KMS-11 (cell line): ENCODE results near the gene UBASH3B.

Experiments
- H2AFZ ChIP-seq: fragments of 200-600 bp; sonication (generic); 2 replicates; pipeline ENCODE4 v1.6.1; 2016; ENCODE audit warnings: antibody characterized with exemption, mixed run types, low read depth
- H3K27ac ChIP-seq: fragments of 200-600 bp; sonication (generic); 2 replicates; pipeline ENCODE4 v1.6.1; 2016; ENCODE audit warnings: mild to moderate bottlenecking, mixed run types
- H3K27me3 ChIP-seq: fragments of 200-600 bp; sonication (generic); 2 replicates; pipeline ENCODE4 v1.6.1; 2017; ENCODE audit warnings: mild to moderate bottlenecking, low read depth, mixed run types, moderate library complexity; ENCODE audit not compliant: insufficient read depth
- H3K36me3 ChIP-seq: fragments of 200-600 bp; sonication (generic); 2 replicates; pipeline ENCODE4 v1.6.1; 2017; ENCODE audit warnings: mild to moderate bottlenecking, mixed run types; ENCODE audit not compliant: insufficient read depth
- H3K4me1 ChIP-seq: fragments of 200-600 bp; sonication (generic); 2 replicates; pipeline ENCODE4 v1.6.1; 2016; ENCODE audit warnings: mild to moderate bottlenecking, low read depth, mixed run types; ENCODE audit not compliant: poor library complexity, severe bottlenecking
- H3K4me2 ChIP-seq: fragments of 200-600 bp; sonication (generic); 2 replicates; pipeline ENCODE4 v1.7.0; 2016; ENCODE audit warnings: mild to moderate bottlenecking, mixed run types
- H3K4me3 ChIP-seq: fragments of 200-600 bp; sonication (generic); IDR thresholded peaks from 2 replicates; pipeline ENCODE4 v1.6.1; 2017; ENCODE audit warnings: low read depth, low read length, mixed read lengths; ENCODE audit not compliant: insufficient read depth
- H3K79me2 ChIP-seq: fragments of 200-600 bp; sonication (generic); 2 replicates; pipeline ENCODE4 v1.6.1; 2016; ENCODE audit warnings: low read depth, mixed run types; ENCODE audit not compliant: insufficient read depth
- H3K9ac ChIP-seq: fragments of 200-600 bp; sonication (generic); 2 replicates; pipeline ENCODE4 v1.6.1; 2016; ENCODE audit warnings: mild to moderate bottlenecking, mixed run types
- H4K20me1 ChIP-seq: fragments of 200-600 bp; sonication (generic); 2 replicates; pipeline ENCODE4 v1.6.1; 2016; ENCODE audit warnings: mild to moderate bottlenecking, mixed run types; ENCODE audit not compliant: insufficient read depth
- TF ChIP-seq, protein P1 (sequence below): fragments of 200-600 bp; sonication (generic); conservative IDR thresholded peaks from 2 replicates; pipeline ENCODE4 v1.6.1; 2017; ENCODE audit warnings: low read depth, mild to moderate bottlenecking, antibody characterized with exemption, low read length, moderate library complexity, mixed read lengths

UBASH3B gene

DNA sequence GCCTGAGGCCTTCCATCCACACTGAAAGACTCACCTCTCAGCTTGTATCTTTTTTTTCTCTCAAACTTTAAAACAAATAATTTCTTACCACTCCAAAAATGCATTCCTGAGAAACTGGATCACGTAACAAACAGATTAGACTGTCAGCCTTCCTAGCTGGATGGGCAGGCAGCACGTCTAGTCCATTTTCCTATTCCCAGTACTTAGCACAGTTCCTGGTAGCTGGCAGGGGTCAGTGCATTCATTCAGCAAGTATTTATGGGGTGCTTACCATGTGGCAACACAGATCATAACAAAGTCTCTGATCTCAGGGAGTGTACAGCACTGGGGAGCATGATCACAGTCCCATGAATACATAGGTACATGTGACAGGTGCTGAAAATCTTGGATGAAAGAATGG lies 89.6 kb downstream of the UBASH3B start:
- H3K4me2 ChIP-seq: no peak overlapping the region
- H3K27ac ChIP-seq: no peak overlapping the region
- H3K79me2 ChIP-seq: no peaks in the 10 kb centered on the region
- H3K27me3 ChIP-seq: no peaks in the 10 kb centered on the region
- peaks cover 38% of the 10 kb centered on the region for H3K4me1 ChIP-seq
- no peak overlapping the region for H3K9ac ChIP-seq
- no peaks in the 10 kb centered on the region for H4K20me1 ChIP-seq
- TF ChIP-seq, protein P1, sequence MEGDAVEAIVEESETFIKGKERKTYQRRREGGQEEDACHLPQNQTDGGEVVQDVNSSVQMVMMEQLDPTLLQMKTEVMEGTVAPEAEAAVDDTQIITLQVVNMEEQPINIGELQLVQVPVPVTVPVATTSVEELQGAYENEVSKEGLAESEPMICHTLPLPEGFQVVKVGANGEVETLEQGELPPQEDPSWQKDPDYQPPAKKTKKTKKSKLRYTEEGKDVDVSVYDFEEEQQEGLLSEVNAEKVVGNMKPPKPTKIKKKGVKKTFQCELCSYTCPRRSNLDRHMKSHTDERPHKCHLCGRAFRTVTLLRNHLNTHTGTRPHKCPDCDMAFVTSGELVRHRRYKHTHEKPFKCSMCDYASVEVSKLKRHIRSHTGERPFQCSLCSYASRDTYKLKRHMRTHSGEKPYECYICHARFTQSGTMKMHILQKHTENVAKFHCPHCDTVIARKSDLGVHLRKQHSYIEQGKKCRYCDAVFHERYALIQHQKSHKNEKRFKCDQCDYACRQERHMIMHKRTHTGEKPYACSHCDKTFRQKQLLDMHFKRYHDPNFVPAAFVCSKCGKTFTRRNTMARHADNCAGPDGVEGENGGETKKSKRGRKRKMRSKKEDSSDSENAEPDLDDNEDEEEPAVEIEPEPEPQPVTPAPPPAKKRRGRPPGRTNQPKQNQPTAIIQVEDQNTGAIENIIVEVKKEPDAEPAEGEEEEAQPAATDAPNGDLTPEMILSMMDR: no peak
- no peak overlapping the region for H2AFZ ChIP-seq
- no peaks in the 10 kb centered on the region for H3K36me3 ChIP-seq
- no peak overlapping the region for H3K4me3 ChIP-seq

DNA sequence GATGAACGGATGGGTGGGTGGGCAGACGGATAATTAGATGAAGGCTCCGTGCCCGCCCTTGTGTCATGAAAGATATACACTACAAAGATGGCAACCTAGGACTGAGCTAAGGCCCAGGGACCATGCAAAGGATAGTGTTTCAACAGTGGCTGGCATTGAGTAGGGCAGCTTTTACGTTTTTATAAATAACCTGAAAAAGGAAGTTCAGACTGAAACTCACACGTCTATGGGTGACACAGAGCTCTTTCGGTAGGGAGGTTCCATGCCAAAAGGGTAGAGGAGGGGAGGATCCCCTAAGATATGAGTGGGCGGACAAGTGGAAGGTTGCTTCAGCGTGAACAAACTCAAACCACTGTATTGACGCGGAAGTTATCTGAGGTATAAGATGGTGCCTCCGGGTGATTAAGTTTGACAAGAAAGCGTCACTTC lies 90.5 kb downstream of the UBASH3B start:
- Histone ChIP-seq H3K79me2 (no peaks in the 10 kb centered on the region), H3K4me1 (peaks cover 43% of the 10 kb centered on the region), H3K36me3 (no peaks in the 10 kb centered on the region), H3K4me3 (no peak overlapping the region), H3K4me2 (no peak overlapping the region), H3K27me3 (no peaks in the 10 kb centered on the region), H2AFZ (no peak overlapping the region), H3K27ac (no peak overlapping the region), H3K9ac (no peak overlapping the region), H4K20me1 (no peaks in the 10 kb centered on the region)
- TF ChIP-seq, protein P1: no peak

DNA sequence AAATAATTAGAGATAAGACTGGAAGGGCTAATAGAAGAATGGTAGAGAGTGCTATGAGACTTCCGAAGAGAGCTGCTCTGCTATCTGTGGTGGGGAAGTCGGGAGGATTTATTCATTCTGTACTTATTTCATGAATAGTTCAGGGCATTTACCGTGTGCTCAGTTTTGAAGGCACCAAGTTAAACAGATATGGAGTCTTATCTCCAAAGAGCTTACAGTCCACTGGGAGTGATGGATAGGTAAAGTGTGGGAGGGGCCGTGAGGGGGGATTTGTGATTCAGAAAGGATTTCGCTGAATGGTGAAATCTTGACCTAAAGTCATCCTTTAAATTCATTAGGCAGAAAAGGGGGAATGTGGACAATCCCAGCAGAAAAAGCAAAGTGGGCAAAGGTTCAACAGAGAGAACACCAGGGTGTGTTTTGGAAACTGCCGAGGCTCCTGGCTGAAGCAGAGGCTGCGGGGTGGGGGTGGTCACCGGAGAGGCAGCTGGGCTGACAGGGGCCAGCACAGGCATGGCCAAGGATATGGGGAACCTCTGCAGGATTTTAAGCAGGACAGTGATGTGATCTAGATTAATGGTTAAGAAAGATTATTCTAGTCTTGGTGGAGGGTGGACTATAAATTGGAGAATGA lies 91.2 kb downstream of the UBASH3B start:
- H3K9ac ChIP-seq: no peak overlapping the region
- H4K20me1 ChIP-seq: no peaks in the 10 kb centered on the region
- H3K4me1 ChIP-seq: peaks cover 43% of the 10 kb centered on the region
- no peaks in the 10 kb centered on the region for H3K36me3 ChIP-seq
- H3K79me2 ChIP-seq: no peaks in the 10 kb centered on the region
- no peak overlapping the region for H3K4me3 ChIP-seq
- no peak overlapping the region for H3K4me2 ChIP-seq
- no peak overlapping the region for H3K27ac ChIP-seq
- TF ChIP-seq, protein P1: no peak
- H3K27me3 ChIP-seq: no peaks in the 10 kb centered on the region
- no peak overlapping the region for H2AFZ ChIP-seq

DNA sequence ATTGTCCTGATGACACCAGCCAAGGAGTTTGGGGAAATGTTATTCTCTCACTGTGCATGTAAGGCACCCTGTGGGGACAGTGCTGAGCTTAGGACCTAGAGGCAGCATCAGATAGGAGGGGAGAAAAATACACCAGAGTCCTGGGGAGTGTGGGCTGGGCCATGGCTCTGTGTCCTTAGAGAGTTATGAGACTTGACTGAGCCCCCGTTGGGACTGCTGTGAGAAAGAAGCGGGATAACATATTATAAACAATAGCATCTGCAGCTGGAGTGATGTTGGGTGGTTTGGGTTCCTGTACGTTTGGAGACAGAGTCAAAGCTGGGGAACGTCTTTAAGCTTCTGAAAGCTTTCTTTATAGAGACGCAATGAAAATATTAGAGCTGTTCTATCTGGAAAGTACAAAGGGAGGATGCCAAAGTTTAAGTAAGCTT lies 91.8 kb downstream of the UBASH3B start:
- Histone ChIP-seq H3K79me2 (no peaks in the 10 kb centered on the region), H3K27me3 (no peaks in the 10 kb centered on the region), H4K20me1 (no peaks in the 10 kb centered on the region), H2AFZ (no peak overlapping the region), H3K4me2 (no peak overlapping the region), H3K27ac (no peak overlapping the region), H3K9ac (no peak overlapping the region), H3K36me3 (no peaks in the 10 kb centered on the region), H3K4me1 (peaks cover 43% of the 10 kb centered on the region), H3K4me3 (no peak overlapping the region)
- TF ChIP-seq, protein P1: no peak
